ENCODE data around the gene C2orf74. TPM values are rescaled to one million over a fixed set of nuclear protein-coding genes. Genes with fewer than 3 reads are reported as not detected.

C2orf74 gene
- total and polyA plus RNA-seq, 9 of the 15 experiments (the other 6 are each of a cell fraction or from before 2014, with no cell fraction given): not detected

DNA sequence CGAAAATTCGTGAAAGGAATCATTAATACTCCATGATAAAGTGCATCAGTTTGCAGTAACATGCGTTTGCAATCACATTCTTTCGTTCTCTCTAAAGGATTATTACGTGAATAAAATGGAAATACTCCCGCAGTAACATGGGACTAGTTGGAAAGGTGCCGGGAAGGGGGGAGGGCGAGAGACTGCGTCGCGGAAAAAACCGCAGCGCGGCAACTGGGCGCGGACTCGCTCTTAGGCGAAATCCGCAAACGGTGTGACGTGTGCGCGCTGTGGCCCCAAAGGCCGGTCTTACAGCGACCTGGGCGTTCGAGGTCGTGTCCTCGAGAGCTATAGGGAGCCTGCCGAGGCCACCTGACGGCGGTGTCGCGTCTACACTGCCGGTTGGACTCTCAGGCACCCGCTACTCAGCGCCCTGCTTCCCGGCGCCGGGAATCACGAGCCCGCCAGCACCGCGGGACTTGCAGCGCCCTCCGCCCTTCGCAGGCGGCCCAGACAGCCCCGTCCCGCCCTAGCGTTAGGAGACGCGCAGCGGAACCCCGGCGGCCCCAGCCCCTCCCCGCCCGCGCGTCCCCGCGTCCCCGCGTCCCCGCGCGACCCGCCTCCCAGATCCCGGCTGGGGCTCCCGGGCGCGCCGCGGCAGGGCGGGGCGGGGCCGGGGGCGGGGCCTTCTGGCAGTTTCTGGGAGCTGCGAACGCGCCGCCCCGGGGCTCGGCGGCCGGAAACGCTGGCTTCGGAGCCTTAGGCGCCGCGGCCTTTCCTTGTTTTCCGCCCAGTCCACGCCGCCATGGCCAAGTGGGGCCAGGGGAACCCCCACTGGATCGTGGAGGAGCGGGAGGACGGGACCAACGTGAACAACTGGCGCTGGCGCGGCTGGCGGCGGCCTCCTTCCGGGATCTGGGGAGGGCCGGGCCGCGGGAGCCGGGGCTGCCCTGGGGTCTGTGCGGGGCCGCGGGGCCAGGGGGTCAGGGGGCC is 15.1 kb downstream of the C2orf74 start (continued):
- TF ChIP-seq, protein P1, sequence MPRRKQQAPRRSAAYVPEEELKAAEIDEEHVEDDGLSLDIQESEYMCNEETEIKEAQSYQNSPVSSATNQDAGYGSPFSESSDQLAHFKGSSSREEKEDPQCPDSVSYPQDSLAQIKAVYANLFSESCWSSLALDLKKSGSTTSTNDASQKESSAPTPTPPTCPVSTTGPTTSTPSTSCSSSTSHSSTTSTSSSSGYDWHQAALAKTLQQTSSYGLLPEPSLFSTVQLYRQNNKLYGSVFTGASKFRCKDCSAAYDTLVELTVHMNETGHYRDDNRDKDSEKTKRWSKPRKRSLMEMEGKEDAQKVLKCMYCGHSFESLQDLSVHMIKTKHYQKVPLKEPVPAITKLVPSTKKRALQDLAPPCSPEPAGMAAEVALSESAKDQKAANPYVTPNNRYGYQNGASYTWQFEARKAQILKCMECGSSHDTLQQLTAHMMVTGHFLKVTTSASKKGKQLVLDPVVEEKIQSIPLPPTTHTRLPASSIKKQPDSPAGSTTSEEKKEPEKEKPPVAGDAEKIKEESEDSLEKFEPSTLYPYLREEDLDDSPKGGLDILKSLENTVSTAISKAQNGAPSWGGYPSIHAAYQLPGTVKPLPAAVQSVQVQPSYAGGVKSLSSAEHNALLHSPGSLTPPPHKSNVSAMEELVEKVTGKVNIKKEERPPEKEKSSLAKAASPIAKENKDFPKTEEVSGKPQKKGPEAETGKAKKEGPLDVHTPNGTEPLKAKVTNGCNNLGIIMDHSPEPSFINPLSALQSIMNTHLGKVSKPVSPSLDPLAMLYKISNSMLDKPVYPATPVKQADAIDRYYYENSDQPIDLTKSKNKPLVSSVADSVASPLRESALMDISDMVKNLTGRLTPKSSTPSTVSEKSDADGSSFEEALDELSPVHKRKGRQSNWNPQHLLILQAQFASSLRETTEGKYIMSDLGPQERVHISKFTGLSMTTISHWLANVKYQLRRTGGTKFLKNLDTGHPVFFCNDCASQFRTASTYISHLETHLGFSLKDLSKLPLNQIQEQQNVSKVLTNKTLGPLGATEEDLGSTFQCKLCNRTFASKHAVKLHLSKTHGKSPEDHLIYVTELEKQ (CRISPR knock-in tag; IDR thresholded peaks at IDR 0.05): no peak
- TF ChIP-seq, protein P2, sequence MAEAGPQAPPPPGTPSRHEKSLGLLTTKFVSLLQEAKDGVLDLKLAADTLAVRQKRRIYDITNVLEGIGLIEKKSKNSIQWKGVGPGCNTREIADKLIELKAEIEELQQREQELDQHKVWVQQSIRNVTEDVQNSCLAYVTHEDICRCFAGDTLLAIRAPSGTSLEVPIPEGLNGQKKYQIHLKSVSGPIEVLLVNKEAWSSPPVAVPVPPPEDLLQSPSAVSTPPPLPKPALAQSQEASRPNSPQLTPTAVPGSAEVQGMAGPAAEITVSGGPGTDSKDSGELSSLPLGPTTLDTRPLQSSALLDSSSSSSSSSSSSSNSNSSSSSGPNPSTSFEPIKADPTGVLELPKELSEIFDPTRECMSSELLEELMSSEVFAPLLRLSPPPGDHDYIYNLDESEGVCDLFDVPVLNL (CRISPR knock-in tag; IDR thresholded peaks at IDR 0.05; ENCODE audit: low read depth): 0 out of 2 replicates have a peak, but pooled peaks have one; percentile 67
- TF ChIP-seq, protein P3, sequence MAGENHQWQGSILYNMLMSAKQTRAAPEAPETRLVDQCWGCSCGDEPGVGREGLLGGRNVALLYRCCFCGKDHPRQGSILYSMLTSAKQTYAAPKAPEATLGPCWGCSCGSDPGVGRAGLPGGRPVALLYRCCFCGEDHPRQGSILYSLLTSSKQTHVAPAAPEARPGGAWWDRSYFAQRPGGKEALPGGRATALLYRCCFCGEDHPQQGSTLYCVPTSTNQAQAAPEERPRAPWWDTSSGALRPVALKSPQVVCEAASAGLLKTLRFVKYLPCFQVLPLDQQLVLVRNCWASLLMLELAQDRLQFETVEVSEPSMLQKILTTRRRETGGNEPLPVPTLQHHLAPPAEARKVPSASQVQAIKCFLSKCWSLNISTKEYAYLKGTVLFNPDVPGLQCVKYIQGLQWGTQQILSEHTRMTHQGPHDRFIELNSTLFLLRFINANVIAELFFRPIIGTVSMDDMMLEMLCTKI (IDR thresholded peaks at IDR 0.05; ENCODE audit: partially characterized antibody): no peak
- TF ChIP-seq SNRNP70 (optimal IDR thresholded peaks at IDR 0.05; ENCODE audit: low read depth, low read length) (no peak), MAFK (IDR thresholded peaks at IDR 0.05; ENCODE audit: low read length) (no peak), MLLT1 (IDR thresholded peaks at IDR 0.05) (peak in 1 of 2 experiments; percentile 85; a peak in 2 of 4 replicates), XRCC3 (IDR thresholded peaks at IDR 0.05) (no peak), ZBTB12 (CRISPR knock-in tag; IDR thresholded peaks at IDR 0.05) (peak; percentile 51; the same call in 1 of the 2 replicates), CBFA2T3 (IDR thresholded peaks at IDR 0.05) (no peak), HNRNPL (IDR thresholded peaks at IDR 0.05; ENCODE audit: low read depth, low read length) (no peak), PTRF (tag; IDR thresholded peaks at IDR 0.05) (no peak), CHD2 (IDR thresholded peaks at IDR 0.05; ENCODE audit: low read depth, low read length) (peak; percentile 91), ZNF253 (CRISPR knock-in tag; conservative IDR thresholded peaks at IDR 0.05) (no peak), ZNF23 (CRISPR knock-in tag; IDR thresholded peaks at IDR 0.05) (no peak), ZNF232 (CRISPR knock-in tag; IDR thresholded peaks at IDR 0.05) (no peak), ZNF589 (CRISPR knock-in tag; IDR thresholded peaks at IDR 0.05; ENCODE audit: low read depth) (peak; percentile 85), PURB (CRISPR knock-in tag; IDR thresholded peaks at IDR 0.05; ENCODE audit: low read depth) (no peak), SLC30A9 (CRISPR knock-in tag; IDR thresholded peaks at IDR 0.05) (no peak)
